ENCODE data around the gene IL7R. TPM values are rescaled to one million over a fixed set of nuclear protein-coding genes. Genes with fewer than 3 reads are reported as not detected.
A peak's percentile ranks its signal among the peaks of the same experiment; 100 is the strongest.

Gene IL7R
- total RNA-seq, 4 donors from 2014 or later = 36.8 to 101 (median 59.4) TPM

GRCh38 chr5:35894131-35894530, 37.4 kb downstream of the IL7R start:
- no peaks in the 10 kb centered on the region for H3K9me3 ChIP-seq
- TF ChIP-seq POLR2A (IDR thresholded peaks at IDR 0.05) = no peak
- TF ChIP-seq, protein P1, sequence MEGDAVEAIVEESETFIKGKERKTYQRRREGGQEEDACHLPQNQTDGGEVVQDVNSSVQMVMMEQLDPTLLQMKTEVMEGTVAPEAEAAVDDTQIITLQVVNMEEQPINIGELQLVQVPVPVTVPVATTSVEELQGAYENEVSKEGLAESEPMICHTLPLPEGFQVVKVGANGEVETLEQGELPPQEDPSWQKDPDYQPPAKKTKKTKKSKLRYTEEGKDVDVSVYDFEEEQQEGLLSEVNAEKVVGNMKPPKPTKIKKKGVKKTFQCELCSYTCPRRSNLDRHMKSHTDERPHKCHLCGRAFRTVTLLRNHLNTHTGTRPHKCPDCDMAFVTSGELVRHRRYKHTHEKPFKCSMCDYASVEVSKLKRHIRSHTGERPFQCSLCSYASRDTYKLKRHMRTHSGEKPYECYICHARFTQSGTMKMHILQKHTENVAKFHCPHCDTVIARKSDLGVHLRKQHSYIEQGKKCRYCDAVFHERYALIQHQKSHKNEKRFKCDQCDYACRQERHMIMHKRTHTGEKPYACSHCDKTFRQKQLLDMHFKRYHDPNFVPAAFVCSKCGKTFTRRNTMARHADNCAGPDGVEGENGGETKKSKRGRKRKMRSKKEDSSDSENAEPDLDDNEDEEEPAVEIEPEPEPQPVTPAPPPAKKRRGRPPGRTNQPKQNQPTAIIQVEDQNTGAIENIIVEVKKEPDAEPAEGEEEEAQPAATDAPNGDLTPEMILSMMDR (IDR thresholded peaks at IDR 0.05) = no peak
- no peaks in the 10 kb centered on the region for H3K27me3 ChIP-seq
- H3K4me3 ChIP-seq = no peak overlapping the region
- no peaks in the 10 kb centered on the region for H3K4me1 ChIP-seq
- no peak for DNase-seq
- no peak overlapping the region for H3K27ac ChIP-seq
- no peaks in the 10 kb centered on the region for H3K36me3 ChIP-seq

GRCh38 chr5:35898952-35899660, 42.4 kb downstream of the IL7R start:
- Histone ChIP-seq H3K36me3 (no peaks in the 10 kb centered on the region), H3K9me3 (no peaks in the 10 kb centered on the region), H3K27ac (no peak overlapping the region), H3K27me3 (no peaks in the 10 kb centered on the region), H3K4me1 (no peaks in the 10 kb centered on the region), H3K4me3 (no peak overlapping the region)
- no peak for DNase-seq
- TF ChIP-seq POLR2A (IDR thresholded peaks at IDR 0.05) = no peak
- TF ChIP-seq, protein P1 (IDR thresholded peaks at IDR 0.05) = no peak

GRCh38 chr5:35899800-35900199, 43.1 kb downstream of the IL7R start:
- H3K4me3 ChIP-seq = no peak overlapping the region
- DNase-seq = peak in 1 of 3 donors; percentile 58
- H3K4me1 ChIP-seq = no peaks in the 10 kb centered on the region
- TF ChIP-seq, protein P1 (IDR thresholded peaks at IDR 0.05) = no peak
- TF ChIP-seq POLR2A (IDR thresholded peaks at IDR 0.05) = no peak
- no peaks in the 10 kb centered on the region for H3K36me3 ChIP-seq
- peak overlapping the region in 1 of 4 donors; percentile 14 for H3K27ac ChIP-seq
- no peaks in the 10 kb centered on the region for H3K9me3 ChIP-seq
- no peaks in the 10 kb centered on the region for H3K27me3 ChIP-seq

DNA sequence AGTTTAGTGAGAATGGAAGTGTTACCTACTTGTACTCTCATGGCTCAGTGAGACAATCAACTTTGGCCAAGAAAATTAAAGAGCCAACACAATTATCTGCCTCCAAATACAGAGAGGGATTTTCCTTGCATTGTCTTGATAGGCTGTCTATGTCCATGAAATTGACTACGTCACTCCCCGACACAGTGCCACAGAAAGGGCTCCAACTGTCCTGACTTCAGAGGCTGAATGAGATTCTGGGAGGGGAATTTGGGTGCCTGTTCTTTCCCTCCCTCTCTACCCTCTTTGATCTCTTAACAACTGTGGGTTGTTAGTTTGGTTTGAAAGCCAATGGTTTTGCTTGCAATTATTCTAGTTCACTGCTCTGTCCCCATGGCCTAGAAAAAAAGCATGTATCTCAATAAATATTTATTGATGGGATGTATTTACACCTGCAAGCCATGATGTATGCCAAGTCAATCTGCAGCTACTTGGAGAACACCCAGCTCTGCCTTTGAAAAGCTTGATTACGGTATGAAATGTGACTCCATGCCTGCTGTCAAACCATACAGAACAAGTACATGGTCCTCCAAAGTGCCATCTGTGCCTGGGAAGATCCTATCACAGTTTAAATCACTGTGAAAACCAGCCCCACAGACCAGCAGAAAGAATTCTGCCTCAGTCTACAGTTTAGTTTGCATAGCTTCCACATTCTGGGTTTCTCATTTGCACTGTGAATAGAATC, 44.4 kb downstream of the IL7R start:
- Histone ChIP-seq H3K4me3 (no peak overlapping the region), H3K36me3 (no peaks in the 10 kb centered on the region), H3K9me3 (no peaks in the 10 kb centered on the region), H3K27ac (no peak overlapping the region), H3K27me3 (no peaks in the 10 kb centered on the region), H3K4me1 (no peaks in the 10 kb centered on the region)
- TF ChIP-seq POLR2A (IDR thresholded peaks at IDR 0.05) = no peak
- TF ChIP-seq, protein P1 (IDR thresholded peaks at IDR 0.05) = no peak
- DNase-seq = no peak

- H3K9me3 ChIP-seq = no peaks in the 10 kb centered on the region
- H3K36me3 ChIP-seq = no peaks in the 10 kb centered on the region
- TF ChIP-seq, protein P1 (IDR thresholded peaks at IDR 0.05) = no peak
- no peak for TF ChIP-seq POLR2A (IDR thresholded peaks at IDR 0.05)
- no peaks in the 10 kb centered on the region for H3K4me1 ChIP-seq
- no peak for DNase-seq
- no peak overlapping the region for H3K4me3 ChIP-seq
- no peak overlapping the region for H3K27ac ChIP-seq
- H3K27me3 ChIP-seq = no peaks in the 10 kb centered on the region
These were observed 45.5 kb downstream of the IL7R start for GRCh38 chr5:35902046-35902672.
